Neural crest cell (in vitro differentiated cells): ENCODE measurements around the gene LSMEM2. TPM values are rescaled to one million over a fixed set of nuclear protein-coding genes. Genes with fewer than 3 reads are reported as not detected.

Source experiments
- DNase-seq: peaks from one replicate; pipeline ENCODE4 v3.0.0; 2021; ENCODE audit warnings: low read depth, mixed read lengths, low spot score
- H3K27ac Mint-ChIP-seq: one replicate; pipeline ENCODE4 v1.8.0; 2021; ENCODE audit warnings: mild to moderate bottlenecking, mixed read lengths; ENCODE audit not compliant: unreplicated experiment
- H3K27me3 Mint-ChIP-seq: 2 replicates; pipeline ENCODE4 v1.8.0; 2021; ENCODE audit warnings: low read depth, mild to moderate bottlenecking, mixed read lengths
- H3K36me3 Mint-ChIP-seq: 2 replicates; pipeline ENCODE4 v1.8.0; 2021; ENCODE audit warnings: low read depth, mild to moderate bottlenecking, mixed read lengths
- H3K4me1 Mint-ChIP-seq: 2 replicates; pipeline ENCODE4 v1.8.0; 2021; ENCODE audit warnings: mixed read lengths
- H3K4me3 Mint-ChIP-seq: one replicate; pipeline ENCODE4 v1.8.0; 2021; ENCODE audit warnings: mild to moderate bottlenecking, mixed read lengths
- H3K9me3 Mint-ChIP-seq: 2 replicates; pipeline ENCODE4 v1.8.0; 2021; ENCODE audit warnings: mixed read lengths
- total RNA-seq: library from RNA; stranded (reverse); gene quantifications from 2 replicates; pipeline ENCODE4 v1.2.1, GENCODE V29; 2021
- TF ChIP-seq, protein P1 (sequence below): fragments of 200-600 bp; sonication (generic); conservative IDR thresholded peaks from 2 replicates; pipeline ENCODE4 v1.5.0; 2021; ENCODE audit warnings: antibody characterized with exemption, mild to moderate bottlenecking

LSMEM2 gene
- total RNA-seq, 1 donor from 2014 or later, result not detected

GRCh38 chr3:50297896-50298725 is 19.2 kb downstream of the LSMEM2 start:
- Mint-ChIP-seq H3K27ac (peak overlapping the region; percentile 57), H3K36me3 (no peaks in the 10 kb centered on the region), H3K27me3 (peaks cover 6% of the 10 kb centered on the region), H3K4me3 (peak overlapping the region; percentile 98), H3K9me3 (no peaks in the 10 kb centered on the region), H3K4me1 (peaks cover 23% of the 10 kb centered on the region)
- TF ChIP-seq, protein P1, sequence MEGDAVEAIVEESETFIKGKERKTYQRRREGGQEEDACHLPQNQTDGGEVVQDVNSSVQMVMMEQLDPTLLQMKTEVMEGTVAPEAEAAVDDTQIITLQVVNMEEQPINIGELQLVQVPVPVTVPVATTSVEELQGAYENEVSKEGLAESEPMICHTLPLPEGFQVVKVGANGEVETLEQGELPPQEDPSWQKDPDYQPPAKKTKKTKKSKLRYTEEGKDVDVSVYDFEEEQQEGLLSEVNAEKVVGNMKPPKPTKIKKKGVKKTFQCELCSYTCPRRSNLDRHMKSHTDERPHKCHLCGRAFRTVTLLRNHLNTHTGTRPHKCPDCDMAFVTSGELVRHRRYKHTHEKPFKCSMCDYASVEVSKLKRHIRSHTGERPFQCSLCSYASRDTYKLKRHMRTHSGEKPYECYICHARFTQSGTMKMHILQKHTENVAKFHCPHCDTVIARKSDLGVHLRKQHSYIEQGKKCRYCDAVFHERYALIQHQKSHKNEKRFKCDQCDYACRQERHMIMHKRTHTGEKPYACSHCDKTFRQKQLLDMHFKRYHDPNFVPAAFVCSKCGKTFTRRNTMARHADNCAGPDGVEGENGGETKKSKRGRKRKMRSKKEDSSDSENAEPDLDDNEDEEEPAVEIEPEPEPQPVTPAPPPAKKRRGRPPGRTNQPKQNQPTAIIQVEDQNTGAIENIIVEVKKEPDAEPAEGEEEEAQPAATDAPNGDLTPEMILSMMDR, result peak; percentile 37
- DNase-seq, result no peak

DNA sequence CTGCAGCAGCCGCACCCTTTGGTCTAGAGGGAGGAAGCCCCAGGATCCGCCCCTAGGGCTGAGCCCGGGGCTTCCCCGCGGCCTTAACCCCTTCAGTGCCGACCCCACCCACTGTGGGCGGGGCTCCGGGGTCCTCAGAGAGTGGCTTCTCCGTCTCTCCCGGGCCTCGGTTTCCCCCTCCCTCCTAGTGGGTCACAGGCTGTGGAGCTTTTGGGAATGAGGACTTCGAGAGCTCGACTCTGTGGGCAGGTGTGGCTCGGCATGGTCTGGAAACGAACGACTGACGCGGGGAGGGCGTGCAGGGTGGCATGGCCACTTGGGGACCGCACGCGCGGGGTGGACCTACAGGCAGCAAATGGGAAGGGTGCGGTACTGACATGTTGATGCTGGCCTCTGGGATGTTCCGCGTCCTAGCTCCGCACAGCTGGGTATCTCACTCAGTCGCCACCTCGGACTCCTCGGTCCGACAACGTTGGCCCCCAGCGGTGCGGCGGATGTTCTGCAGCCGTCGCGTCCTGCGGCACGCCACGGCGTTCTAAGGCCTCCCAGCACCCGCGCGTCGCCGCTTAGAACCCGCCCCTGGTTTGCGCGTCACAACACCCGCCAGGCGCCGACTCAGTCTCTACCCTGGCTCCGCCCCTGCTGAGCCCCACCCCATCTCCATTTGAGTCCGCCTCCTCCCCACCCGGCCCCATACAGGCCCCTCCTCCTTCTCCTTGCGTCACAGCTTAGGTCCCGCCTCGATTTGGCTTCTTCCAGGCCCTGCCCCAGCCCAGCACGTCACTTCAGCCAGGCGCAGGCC is 20.1 kb downstream of the LSMEM2 start, which contains the start of the genes HYAL3 and NAA80:
TSS of gene HYAL3 (minus strand) at position 570 of the 802 bp plus-strand sequence. CDS start 3,803 bp downstream, outside the sequence.
TSS of gene NAA80 (minus strand) at position 570 of the 802 bp plus-strand sequence. CDS start 1,942 bp downstream, outside the sequence.
- TF ChIP-seq, protein P1, result peak; percentile 55
- Mint-ChIP-seq H3K4me1 (peaks cover 23% of the 10 kb centered on the region), H3K27me3 (peaks cover 6% of the 10 kb centered on the region), H3K9me3 (no peaks in the 10 kb centered on the region), H3K36me3 (no peaks in the 10 kb centered on the region), H3K4me3 (peak within 1 kb of the TSS; percentile 98), H3K27ac (peak within 1 kb of the TSS; percentile 99)
- peak; percentile 97 for DNase-seq

DNA sequence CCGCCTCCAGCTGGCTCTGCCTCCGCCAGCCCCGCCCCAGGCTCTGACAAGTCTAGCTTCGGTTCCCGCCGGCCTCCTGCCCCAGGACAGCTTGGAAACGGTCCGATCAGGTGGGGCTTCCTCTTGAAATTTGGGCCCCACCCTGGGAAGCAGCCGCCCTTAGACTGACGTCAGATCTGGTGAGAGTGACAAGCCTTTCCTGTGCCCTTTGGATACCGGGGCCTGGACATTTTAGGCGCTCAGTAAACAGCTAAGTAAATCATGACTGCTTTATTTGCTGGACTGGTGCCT is 20.7 kb downstream of the LSMEM2 start:
- peaks cover 26% of the 10 kb centered on the region for H3K4me1 Mint-ChIP-seq
- TF ChIP-seq, protein P1, result no peak
- DNase-seq, result no peak
- H3K27me3 Mint-ChIP-seq, result peaks cover 6% of the 10 kb centered on the region
- H3K27ac Mint-ChIP-seq, result peak overlapping the region; percentile 96
- no peaks in the 10 kb centered on the region for H3K9me3 Mint-ChIP-seq
- H3K36me3 Mint-ChIP-seq, result no peaks in the 10 kb centered on the region
- peak overlapping the region; percentile 98 for H3K4me3 Mint-ChIP-seq

GRCh38 chr3:50299929-50300680 is 21.2 kb downstream of the LSMEM2 start:
- TF ChIP-seq, protein P1, result no peak
- H3K27ac Mint-ChIP-seq, result peak overlapping the region; percentile 96
- peaks cover 6% of the 10 kb centered on the region for H3K27me3 Mint-ChIP-seq
- peak overlapping the region; percentile 98 for H3K4me3 Mint-ChIP-seq
- peaks cover 29% of the 10 kb centered on the region for H3K4me1 Mint-ChIP-seq
- no peak for DNase-seq
- H3K9me3 Mint-ChIP-seq, result no peaks in the 10 kb centered on the region
- H3K36me3 Mint-ChIP-seq, result no peaks in the 10 kb centered on the region

- H3K4me3 Mint-ChIP-seq, result peak overlapping the region; percentile 98
- DNase-seq, result no peak
- TF ChIP-seq, protein P1, result no peak
- peaks cover 6% of the 10 kb centered on the region for H3K27me3 Mint-ChIP-seq
- peaks cover 29% of the 10 kb centered on the region for H3K4me1 Mint-ChIP-seq
- no peaks in the 10 kb centered on the region for H3K36me3 Mint-ChIP-seq
- no peak overlapping the region for H3K27ac Mint-ChIP-seq
- no peaks in the 10 kb centered on the region for H3K9me3 Mint-ChIP-seq
Measured at GRCh38 chr3:50300681-50301254, 21.9 kb downstream of the LSMEM2 start.
